ENCODE data around the gene CCL15. TPM values are rescaled to one million over a fixed set of nuclear protein-coding genes. Genes with fewer than 3 reads are reported as not detected.
A peak's percentile ranks its signal among the peaks of the same experiment; 100 is the strongest.

CCL15 gene
- total and polyA plus RNA-seq, 2 of the 13 experiments (the other 11 are each of a cell fraction or from before 2014, with no cell fraction given), result 29.2 to 45.9 TPM

DNA sequence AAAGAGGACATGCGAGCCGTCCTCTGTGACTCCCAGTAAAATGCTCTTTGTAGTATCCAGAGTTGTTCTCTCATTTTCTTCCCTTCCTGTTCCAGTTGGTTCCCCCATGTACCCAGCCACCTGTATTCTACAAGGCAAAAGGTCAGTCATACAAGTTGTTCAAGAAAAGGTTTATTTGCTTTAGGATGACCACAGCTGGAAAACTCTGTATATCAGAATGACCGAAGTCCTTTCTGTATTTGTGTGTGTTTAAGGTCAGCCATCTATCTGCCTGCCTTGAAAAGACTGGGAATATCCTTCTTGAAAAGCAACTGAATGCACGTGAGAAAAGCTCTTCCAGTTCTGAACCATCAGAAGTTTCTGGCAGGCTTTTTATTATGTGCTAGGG lies 28.4 kb downstream of the CCL15 start (continued):
- TF ChIP-seq, protein P1, sequence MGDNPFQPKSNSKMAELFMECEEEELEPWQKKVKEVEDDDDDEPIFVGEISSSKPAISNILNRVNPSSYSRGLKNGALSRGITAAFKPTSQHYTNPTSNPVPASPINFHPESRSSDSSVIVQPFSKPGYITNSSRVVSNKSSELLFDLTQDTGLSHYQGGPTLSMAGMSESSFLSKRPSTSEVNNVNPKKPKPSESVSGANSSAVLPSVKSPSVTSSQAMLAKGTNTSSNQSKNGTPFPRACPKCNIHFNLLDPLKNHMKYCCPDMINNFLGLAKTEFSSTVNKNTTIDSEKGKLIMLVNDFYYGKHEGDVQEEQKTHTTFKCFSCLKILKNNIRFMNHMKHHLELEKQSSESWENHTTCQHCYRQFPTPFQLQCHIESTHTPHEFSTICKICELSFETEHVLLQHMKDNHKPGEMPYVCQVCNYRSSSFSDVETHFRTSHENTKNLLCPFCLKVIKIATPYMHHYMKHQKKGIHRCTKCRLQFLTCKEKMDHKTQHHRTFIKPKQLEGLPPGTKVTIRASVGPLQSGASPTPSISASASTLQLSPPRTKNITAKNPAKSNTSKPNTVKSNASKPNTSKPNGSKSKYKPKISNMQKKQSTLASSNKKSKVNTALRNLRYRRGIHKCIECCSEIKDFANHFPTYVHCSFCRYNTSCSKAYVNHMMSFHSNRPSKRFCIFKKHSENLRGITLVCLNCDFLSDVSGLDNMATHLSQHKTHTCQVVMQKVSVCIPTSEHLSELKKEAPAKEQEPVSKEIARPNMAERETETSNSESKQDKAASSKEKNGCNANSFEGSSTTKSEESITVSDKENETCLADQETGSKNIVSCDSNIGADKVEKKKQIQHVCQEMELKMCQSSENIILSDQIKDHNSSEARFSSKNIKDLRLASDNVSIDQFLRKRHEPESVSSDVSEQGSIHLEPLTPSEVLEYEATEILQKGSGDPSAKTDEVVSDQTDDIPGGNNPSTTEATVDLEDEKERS (CRISPR knock-in tag; IDR thresholded peaks at IDR 0.05), result no peak
- TF ChIP-seq ZNF256 (CRISPR knock-in tag; conservative IDR thresholded peaks at IDR 0.05) (no peak), ZNF776 (CRISPR knock-in tag; IDR thresholded peaks at IDR 0.05) (no peak), ZNF660 (CRISPR knock-in tag; IDR thresholded peaks at IDR 0.05; ENCODE audit: borderline replicate concordance, low read depth) (no peak), PCBP2 (optimal IDR thresholded peaks at IDR 0.05; ENCODE audit: low read depth, low read length, poor library complexity, severe bottlenecking) (no peak), PPARG (CRISPR knock-in tag; conservative IDR thresholded peaks at IDR 0.05) (peak; percentile 96), ZNF749 (CRISPR knock-in tag; IDR thresholded peaks at IDR 0.05; ENCODE audit: borderline replicate concordance) (no peak), ZNF567 (CRISPR knock-in tag; IDR thresholded peaks at IDR 0.05; ENCODE audit: borderline replicate concordance) (no peak), FOXP1 (IDR thresholded peaks at IDR 0.05) (no peak), FOXP1 (CRISPR knock-in tag; IDR thresholded peaks at IDR 0.05) (0 out of 2 replicates have a peak, but pooled peaks have one; percentile 31), MXI1 (IDR thresholded peaks at IDR 0.05; ENCODE audit: borderline replicate concordance, low read depth, low read length) (no peak), PHF21A (CRISPR knock-in tag; IDR thresholded peaks at IDR 0.05) (no peak), REL (CRISPR knock-in tag; conservative IDR thresholded peaks at IDR 0.05) (no peak), NFKB2 (CRISPR knock-in tag; IDR thresholded peaks at IDR 0.05; ENCODE audit: borderline replicate concordance) (no peak), ZNF430 (CRISPR knock-in tag; IDR thresholded peaks at IDR 0.05) (no peak), NAIF1 (CRISPR knock-in tag; IDR thresholded peaks at IDR 0.05; ENCODE audit: borderline replicate concordance) (no peak), ZNF234 (CRISPR knock-in tag; conservative IDR thresholded peaks at IDR 0.05) (no peak), EP300 (IDR thresholded peaks at IDR 0.05; ENCODE audit: low read depth in 2 of 2, low read length in 2 of 2) (peak in 1 of 2 experiments; percentile 72; a peak in 2 of 4 replicates), EP300 (CRISPR knock-in tag; IDR thresholded peaks at IDR 0.05; ENCODE audit: borderline replicate concordance) (no peak), ZBTB1 (CRISPR knock-in tag; IDR thresholded peaks at IDR 0.05; ENCODE audit: borderline replicate concordance) (no peak), SP4 (CRISPR knock-in tag; IDR thresholded peaks at IDR 0.05) (no peak), JUNB (CRISPR knock-in tag; IDR thresholded peaks at IDR 0.05; ENCODE audit: borderline replicate concordance) (0 out of 2 replicates have a peak, but pooled peaks have one; percentile 45), ZNF207 (IDR thresholded peaks at IDR 0.05; ENCODE audit: borderline replicate concordance) (no peak)
- TF ChIP-seq, protein P2, sequence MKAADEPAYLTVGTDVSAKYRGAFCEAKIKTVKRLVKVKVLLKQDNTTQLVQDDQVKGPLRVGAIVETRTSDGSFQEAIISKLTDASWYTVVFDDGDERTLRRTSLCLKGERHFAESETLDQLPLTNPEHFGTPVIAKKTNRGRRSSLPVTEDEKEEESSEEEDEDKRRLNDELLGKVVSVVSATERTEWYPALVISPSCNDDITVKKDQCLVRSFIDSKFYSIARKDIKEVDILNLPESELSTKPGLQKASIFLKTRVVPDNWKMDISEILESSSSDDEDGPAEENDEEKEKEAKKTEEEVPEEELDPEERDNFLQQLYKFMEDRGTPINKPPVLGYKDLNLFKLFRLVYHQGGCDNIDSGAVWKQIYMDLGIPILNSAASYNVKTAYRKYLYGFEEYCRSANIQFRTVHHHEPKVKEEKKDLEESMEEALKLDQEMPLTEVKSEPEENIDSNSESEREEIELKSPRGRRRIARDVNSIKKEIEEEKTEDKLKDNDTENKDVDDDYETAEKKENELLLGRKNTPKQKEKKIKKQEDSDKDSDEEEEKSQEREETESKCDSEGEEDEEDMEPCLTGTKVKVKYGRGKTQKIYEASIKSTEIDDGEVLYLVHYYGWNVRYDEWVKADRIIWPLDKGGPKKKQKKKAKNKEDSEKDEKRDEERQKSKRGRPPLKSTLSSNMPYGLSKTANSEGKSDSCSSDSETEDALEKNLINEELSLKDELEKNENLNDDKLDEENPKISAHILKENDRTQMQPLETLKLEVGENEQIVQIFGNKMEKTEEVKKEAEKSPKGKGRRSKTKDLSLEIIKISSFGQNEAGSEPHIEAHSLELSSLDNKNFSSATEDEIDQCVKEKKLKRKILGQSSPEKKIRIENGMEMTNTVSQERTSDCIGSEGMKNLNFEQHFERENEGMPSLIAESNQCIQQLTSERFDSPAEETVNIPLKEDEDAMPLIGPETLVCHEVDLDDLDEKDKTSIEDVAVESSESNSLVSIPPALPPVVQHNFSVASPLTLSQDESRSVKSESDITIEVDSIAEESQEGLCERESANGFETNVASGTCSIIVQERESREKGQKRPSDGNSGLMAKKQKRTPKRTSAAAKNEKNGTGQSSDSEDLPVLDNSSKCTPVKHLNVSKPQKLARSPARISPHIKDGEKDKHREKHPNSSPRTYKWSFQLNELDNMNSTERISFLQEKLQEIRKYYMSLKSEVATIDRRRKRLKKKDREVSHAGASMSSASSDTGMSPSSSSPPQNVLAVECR (CRISPR knock-in tag; IDR thresholded peaks at IDR 0.05; ENCODE audit: borderline replicate concordance), result no peak
- TF ChIP-seq, protein P3, sequence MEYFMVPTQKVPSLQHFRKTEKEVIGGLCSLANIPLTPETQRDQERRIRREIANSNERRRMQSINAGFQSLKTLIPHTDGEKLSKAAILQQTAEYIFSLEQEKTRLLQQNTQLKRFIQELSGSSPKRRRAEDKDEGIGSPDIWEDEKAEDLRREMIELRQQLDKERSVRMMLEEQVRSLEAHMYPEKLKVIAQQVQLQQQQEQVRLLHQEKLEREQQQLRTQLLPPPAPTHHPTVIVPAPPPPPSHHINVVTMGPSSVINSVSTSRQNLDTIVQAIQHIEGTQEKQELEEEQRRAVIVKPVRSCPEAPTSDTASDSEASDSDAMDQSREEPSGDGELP (IDR thresholded peaks at IDR 0.05; ENCODE audit: borderline replicate concordance, low read depth), result peak; percentile 80
